ENCODE results near the gene ARHGDIA. TPM values are rescaled to one million over a fixed set of nuclear protein-coding genes. Genes with fewer than 3 reads are reported as not detected.

The ARHGDIA gene
- total and polyA plus RNA-seq, 4 donors: 163 to 422 (median 307) TPM

DNA sequence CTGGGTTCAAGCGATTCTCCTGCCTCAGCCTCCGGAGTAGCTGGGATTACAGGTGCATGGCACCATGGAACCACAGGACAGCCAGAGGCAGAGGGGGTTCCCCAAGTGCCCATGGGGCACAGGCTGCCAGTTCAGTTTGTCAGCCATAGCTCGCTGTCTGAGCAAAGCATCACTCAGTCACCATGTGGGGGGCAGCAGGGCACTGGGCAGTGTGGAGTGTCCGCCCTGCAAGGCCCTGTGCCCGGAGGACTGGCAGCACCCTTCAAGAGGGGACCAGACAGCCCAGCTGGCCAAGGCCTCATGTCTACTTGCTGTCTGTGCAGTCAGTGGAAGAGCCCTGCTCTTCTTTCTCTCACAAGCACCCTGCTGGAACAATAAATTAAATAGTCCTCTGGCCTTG is 13.8 kb upstream of the ARHGDIA start:
- Histone ChIP-seq H3K4me3 (ENCODE audit: low read length in 2 of 2) (no peak overlapping the region), H3K27me3 (ENCODE audit: control insufficient read depth in 1 of 2, insufficient read depth in 2 of 2, low read length in 1 of 2) (no peaks in the 10 kb centered on the region), H3K4me1 (ENCODE audit: control insufficient read depth in 1 of 2, insufficient read depth in 2 of 2, low read length in 2 of 2) (no peaks in the 10 kb centered on the region), H3K9me3 (ENCODE audit: control insufficient read depth, low read length) (no peaks in the 10 kb centered on the region), H3K27ac (ENCODE audit: low read depth in 1 of 2, low read length in 2 of 2) (peak overlapping the region in 1 of 2 donors; percentile 26), H3K36me3 (ENCODE audit: control insufficient read depth in 1 of 2, insufficient read depth in 2 of 2, low read length in 1 of 2) (peaks cover 0 to 7% of the 10 kb centered on the region in 2 donors)
- ATAC-seq (ENCODE audit: low FRiP score) (no peak), DNase-seq (peak in 1 of 2 donors; percentile 68)
- WGBS, 2 donors: 83% methylated on average over 5 of the region's 5 CpGs
- intact Hi-C loops (cut with DNase I): no loop called here

DNA sequence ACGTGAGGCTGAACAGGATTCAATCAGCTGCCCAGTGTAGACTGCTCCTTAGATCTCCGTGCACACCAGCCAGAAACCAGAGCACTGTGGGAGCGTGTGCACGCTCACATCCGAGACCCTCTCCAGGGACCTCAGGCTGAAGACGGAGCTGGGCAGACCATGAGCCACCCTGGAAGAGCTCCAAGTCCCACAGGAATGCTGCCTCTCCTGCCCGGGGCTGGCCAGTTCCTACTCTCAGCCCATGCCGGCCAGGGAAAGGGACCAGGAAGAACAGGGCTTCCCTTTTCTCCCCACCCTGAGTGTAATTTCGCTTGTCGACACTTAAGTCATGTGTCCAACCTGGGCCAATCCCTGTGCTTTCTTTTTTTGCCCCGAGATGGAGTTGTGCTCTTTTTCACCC is 13.4 kb upstream of the ARHGDIA start:
- no peak overlapping the region for H3K27ac ChIP-seq (ENCODE audit: low read depth in 1 of 2, low read length in 2 of 2)
- no peaks in the 10 kb centered on the region for H3K4me1 ChIP-seq (ENCODE audit: control insufficient read depth in 1 of 2, insufficient read depth in 2 of 2, low read length in 2 of 2)
- DNase-seq (peak in 1 of 2 donors; percentile 77), ATAC-seq (ENCODE audit: low FRiP score) (peak; percentile 47)
- no peaks in the 10 kb centered on the region for H3K27me3 ChIP-seq (ENCODE audit: control insufficient read depth in 1 of 2, insufficient read depth in 2 of 2, low read length in 1 of 2)
- 7 to 10% methylated on average over 11 of the region's 11 CpGs for WGBS, 2 donors
- no peak overlapping the region for H3K4me3 ChIP-seq (ENCODE audit: low read length in 2 of 2)
- peaks cover 0 to 7% of the 10 kb centered on the region in 2 donors for H3K36me3 ChIP-seq (ENCODE audit: control insufficient read depth in 1 of 2, insufficient read depth in 2 of 2, low read length in 1 of 2)
- intact Hi-C loops (cut with DNase I): no loop called here
- no peaks in the 10 kb centered on the region for H3K9me3 ChIP-seq (ENCODE audit: control insufficient read depth, low read length)

DNA sequence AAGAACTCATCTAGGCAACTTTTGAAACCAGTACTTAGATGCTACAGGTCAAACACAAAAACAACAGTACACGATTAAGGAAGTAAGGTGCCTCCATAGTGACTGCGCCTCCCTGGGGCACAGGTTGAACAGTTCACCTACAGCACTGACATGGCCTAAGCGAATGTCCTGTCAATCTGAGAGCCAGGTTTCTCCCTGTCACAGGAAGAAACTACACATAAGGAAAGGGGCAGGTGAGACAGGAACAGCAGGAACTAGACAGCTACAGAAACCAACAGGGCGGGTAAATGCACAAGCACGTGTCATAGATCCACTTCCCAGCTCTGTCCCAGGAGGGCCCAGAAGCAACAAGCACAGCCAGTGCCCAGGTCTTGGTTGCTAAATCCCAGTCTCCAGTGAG is 8.0 kb upstream of the ARHGDIA start:
- WGBS, 2 donors: 90% methylated on average over 5 of the region's 5 CpGs
- DNase-seq (no peak), ATAC-seq (ENCODE audit: low FRiP score) (no peak)
- Histone ChIP-seq H3K27me3 (ENCODE audit: control insufficient read depth in 1 of 2, insufficient read depth in 2 of 2, low read length in 1 of 2) (no peaks in the 10 kb centered on the region), H3K4me3 (ENCODE audit: low read length in 2 of 2) (no peak overlapping the region), H3K27ac (ENCODE audit: low read depth in 1 of 2, low read length in 2 of 2) (no peak overlapping the region), H3K9me3 (ENCODE audit: control insufficient read depth, low read length) (no peaks in the 10 kb centered on the region), H3K4me1 (ENCODE audit: control insufficient read depth in 1 of 2, insufficient read depth in 2 of 2, low read length in 2 of 2) (no peaks in the 10 kb centered on the region), H3K36me3 (ENCODE audit: control insufficient read depth in 1 of 2, insufficient read depth in 2 of 2, low read length in 1 of 2) (peaks cover 0 to 2% of the 10 kb centered on the region in 2 donors)
- intact Hi-C loops (cut with DNase I): no loop called here

DNA sequence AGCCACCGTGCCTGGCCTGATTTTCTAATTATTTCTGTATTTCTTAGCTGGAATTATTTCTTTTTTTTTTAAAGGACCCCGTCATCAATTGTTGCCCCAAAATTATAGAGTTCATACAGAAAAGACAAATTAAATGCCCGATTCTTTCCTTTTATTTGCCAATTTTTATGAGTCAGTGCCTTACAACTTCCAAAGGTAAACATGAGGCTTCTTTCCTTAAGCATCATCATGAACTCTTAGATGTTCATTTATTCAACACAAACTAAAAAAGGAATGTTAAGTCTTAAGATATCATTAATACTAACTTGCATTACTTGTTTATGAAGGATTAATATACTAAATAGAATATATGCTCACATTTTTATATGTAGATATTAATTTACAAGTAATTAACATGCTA is 7.2 kb upstream of the ARHGDIA start:
- intact Hi-C loops (cut with DNase I): no loop called here
- Histone ChIP-seq H3K36me3 (ENCODE audit: control insufficient read depth in 1 of 2, insufficient read depth in 2 of 2, low read length in 1 of 2) (peaks cover 0 to 2% of the 10 kb centered on the region in 2 donors), H3K27ac (ENCODE audit: low read depth in 1 of 2, low read length in 2 of 2) (no peak overlapping the region), H3K9me3 (ENCODE audit: control insufficient read depth, low read length) (no peaks in the 10 kb centered on the region), H3K27me3 (ENCODE audit: control insufficient read depth in 1 of 2, insufficient read depth in 2 of 2, low read length in 1 of 2) (no peaks in the 10 kb centered on the region), H3K4me3 (ENCODE audit: low read length in 2 of 2) (no peak overlapping the region), H3K4me1 (ENCODE audit: control insufficient read depth in 1 of 2, insufficient read depth in 2 of 2, low read length in 2 of 2) (no peaks in the 10 kb centered on the region)
- 87 to 88% methylated on average over 3 of the region's 3 CpGs for WGBS, 2 donors
- DNase-seq (no peak), ATAC-seq (ENCODE audit: low FRiP score) (no peak)

DNA sequence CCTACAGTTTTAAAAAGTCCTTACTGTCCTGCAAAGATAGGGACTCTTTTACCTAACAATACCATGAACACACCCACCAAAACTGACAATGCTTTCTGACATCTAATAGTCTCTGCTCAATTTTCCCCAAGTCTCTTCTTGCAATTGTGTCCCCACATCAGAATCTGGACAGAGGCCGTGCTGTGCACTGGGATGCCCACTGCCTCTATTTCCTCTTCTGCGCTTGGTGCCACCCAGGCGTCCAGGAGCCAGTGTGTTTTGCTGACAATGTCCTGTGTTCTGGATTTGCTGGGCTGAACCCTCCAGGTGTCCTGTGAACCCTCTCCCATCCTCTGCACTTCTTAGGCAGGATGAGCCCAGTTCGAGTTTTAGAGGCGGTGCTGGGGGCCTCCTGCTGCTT is 6.4 kb upstream of the ARHGDIA start:
- 95 to 98% methylated on average over 5 of the region's 5 CpGs for WGBS, 2 donors

DNA sequence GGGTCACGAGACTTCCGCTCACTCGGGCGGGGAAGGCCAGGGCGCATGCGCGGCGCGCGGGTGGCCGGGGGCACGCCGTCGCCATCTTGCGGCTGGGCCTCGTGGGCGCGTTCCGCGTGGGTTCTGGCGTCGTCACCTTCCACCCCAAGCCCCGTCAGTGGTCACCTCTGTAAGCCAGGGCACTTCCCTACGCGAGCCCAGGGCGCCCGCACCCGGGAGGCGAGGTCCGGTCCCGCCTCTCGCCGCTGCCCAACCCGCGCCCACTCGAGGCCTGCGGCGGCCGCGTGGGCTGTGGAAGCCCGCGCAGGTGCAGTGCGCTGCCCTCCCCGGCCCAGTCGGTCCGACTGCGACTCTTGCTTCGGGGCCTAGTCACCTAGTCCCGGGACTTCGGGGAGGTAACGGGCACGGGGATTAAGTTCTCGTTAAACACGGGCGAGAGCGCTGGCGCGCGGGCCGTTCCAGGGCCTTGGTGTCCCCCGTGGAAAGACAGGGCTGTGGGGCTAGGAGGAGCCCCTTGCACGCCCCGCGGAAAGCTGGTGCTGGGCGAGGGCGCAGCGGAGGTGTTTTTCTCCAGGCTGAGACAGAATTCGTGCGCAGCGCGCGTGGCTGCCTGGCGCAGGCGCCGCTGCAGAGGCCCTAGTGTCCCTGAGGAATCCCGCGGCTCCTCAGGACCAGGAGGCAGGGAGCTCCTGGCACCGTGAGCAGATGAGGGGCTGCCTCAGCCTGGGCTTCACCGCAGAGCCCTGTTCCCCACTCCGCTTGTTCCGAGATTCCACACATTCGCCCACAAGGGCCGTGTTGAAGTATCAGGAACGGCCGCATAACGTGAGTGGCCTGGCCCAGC is 472 bp upstream of the ARHGDIA start:
- intact Hi-C loops (cut with DNase I): no loop called here

More for the DNA sequence above, 6.4 kb upstream of the ARHGDIA start:
- Histone ChIP-seq H3K9me3 (ENCODE audit: control insufficient read depth, low read length) (no peaks in the 10 kb centered on the region), H3K4me1 (ENCODE audit: control insufficient read depth in 1 of 2, insufficient read depth in 2 of 2, low read length in 2 of 2) (no peaks in the 10 kb centered on the region), H3K36me3 (ENCODE audit: control insufficient read depth in 1 of 2, insufficient read depth in 2 of 2, low read length in 1 of 2) (peaks cover 0 to 2% of the 10 kb centered on the region in 2 donors), H3K4me3 (ENCODE audit: low read length in 2 of 2) (no peak overlapping the region), H3K27me3 (ENCODE audit: control insufficient read depth in 1 of 2, insufficient read depth in 2 of 2, low read length in 1 of 2) (no peaks in the 10 kb centered on the region), H3K27ac (ENCODE audit: low read depth in 1 of 2, low read length in 2 of 2) (no peak overlapping the region)
- DNase-seq: no peak
- intact Hi-C loops (cut with DNase I): no loop called here
- ATAC-seq (ENCODE audit: low FRiP score): no peak

DNA sequence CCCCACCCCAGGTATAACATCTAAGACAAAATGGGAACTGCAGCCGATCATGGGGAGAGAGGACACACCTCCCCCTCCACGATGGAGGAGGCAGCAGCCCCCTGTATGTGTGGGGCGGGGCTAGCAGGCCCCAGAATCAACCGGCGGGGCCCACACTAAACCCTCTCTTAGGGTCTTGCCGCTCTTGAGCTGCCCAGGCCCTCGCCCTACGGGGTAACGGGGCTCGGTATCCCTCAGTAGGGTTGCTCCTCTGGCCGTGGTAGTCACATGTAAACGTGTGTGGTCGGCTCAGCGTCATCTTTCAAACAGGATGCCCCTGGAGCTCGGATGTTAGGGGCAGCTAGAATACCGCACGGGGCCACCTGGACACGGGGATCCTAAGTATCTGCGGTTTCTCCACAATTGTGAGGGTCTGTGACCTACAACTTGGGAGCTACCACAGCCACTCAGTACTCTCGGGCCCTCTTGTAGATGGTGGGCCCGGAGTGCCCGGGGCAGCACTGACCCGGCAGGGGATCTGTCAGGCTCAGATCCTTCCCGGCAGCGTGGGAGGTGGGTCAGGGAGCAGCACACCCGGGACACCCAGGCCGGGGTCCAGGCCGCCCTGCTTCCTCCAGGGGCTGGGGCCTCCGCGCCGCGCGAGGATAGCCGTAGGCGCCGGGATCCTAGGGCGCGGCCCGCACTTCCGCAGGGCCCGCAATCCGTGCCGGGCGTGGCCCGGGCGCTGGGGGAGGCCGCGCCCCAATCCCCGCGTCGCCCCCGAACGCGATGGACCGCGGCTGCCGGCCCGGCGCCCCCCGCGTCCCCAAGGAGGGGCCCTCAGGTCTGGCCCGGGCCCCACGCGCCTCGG is 781 bp downstream of the ARHGDIA start:
- H3K36me3 ChIP-seq (ENCODE audit: control insufficient read depth in 1 of 2, insufficient read depth in 2 of 2, low read length in 1 of 2): peaks cover 0 to 3% of the 10 kb centered on the region in 2 donors
- no peaks in the 10 kb centered on the region for H3K9me3 ChIP-seq (ENCODE audit: control insufficient read depth, low read length)
- peak overlapping the region; percentile 88 to 91 for H3K4me3 ChIP-seq (ENCODE audit: low read length in 2 of 2)
- H3K4me1 ChIP-seq (ENCODE audit: control insufficient read depth in 1 of 2, insufficient read depth in 2 of 2, low read length in 2 of 2): no peaks in the 10 kb centered on the region
- 1% methylated on average over 54 to 65 of the region's 65 CpGs for WGBS, 2 donors
- intact Hi-C loops (cut with DNase I): no loop called here
- peaks cover 0 to 13% of the 10 kb centered on the region in 2 donors for H3K27me3 ChIP-seq (ENCODE audit: control insufficient read depth in 1 of 2, insufficient read depth in 2 of 2, low read length in 1 of 2)
- ATAC-seq (ENCODE audit: low FRiP score) (no peak), DNase-seq (peak; percentile 64 to 83)
- H3K27ac ChIP-seq (ENCODE audit: low read depth in 1 of 2, low read length in 2 of 2): peak overlapping the region; percentile 81 to 96

More for the DNA sequence above, 472 bp upstream of the ARHGDIA start:
- Histone ChIP-seq H3K4me1 (ENCODE audit: control insufficient read depth in 1 of 2, insufficient read depth in 2 of 2, low read length in 2 of 2) (no peaks in the 10 kb centered on the region), H3K9me3 (ENCODE audit: control insufficient read depth, low read length) (no peaks in the 10 kb centered on the region), H3K27ac (ENCODE audit: low read depth in 1 of 2, low read length in 2 of 2) (peak overlapping the region; percentile 58 to 73), H3K36me3 (ENCODE audit: control insufficient read depth in 1 of 2, insufficient read depth in 2 of 2, low read length in 1 of 2) (peaks cover 0 to 3% of the 10 kb centered on the region in 2 donors), H3K27me3 (ENCODE audit: control insufficient read depth in 1 of 2, insufficient read depth in 2 of 2, low read length in 1 of 2) (peaks cover 0 to 13% of the 10 kb centered on the region in 2 donors), H3K4me3 (ENCODE audit: low read length in 2 of 2) (peak overlapping the region; percentile 36 to 43)
- DNase-seq (peak; percentile 97 to 99), ATAC-seq (ENCODE audit: low FRiP score) (peak; percentile 80)
- WGBS, 2 donors: 0% methylated on average over 83 to 86 of the region's 86 CpGs

DNA sequence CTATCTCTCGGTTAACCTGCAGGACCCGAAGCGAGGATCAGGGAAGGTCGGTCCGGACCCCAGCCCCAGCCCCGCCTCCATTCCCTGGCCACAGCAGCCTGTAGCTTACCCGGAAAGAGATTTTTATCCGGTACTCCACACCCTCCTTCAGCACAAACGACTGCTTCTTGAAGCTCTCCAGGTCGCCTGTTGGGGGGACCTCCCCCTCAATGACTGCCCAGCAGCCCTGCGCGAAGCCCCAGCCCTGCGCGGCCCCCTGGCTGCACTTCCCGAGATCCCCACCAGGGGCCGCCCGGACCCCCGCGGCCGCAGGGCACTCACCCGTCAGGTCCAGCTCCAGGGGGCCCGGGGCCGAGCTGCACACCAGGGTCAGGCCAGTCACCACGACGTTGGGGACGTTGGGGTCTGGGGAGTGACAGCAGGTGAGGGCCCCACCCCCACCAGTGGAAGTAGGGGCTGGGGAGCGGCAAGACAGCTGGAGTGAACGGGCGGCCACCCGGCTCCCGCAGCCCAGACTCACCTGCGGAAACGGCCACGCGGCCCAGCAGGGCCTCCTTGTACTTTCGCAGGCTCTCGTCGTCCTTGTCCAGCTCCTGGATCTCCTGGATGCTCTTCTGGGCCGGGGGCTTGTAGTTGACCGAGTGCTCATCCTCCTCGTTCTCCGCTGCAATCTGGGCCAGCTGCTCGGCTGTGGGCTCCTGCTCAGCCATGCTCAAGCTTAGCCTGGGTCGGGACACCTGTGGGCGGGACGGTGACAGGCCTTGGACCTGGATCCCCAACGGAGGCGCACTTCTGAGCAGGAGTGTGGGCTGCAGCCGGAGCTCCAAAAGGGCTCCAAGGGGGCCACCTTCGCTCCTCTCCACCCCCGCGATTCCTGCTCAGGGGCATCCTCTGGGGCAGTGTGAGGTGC is 1.7 kb downstream of the ARHGDIA start:
- Histone ChIP-seq H3K27ac (ENCODE audit: low read depth in 1 of 2, low read length in 2 of 2) (peak overlapping the region in 1 of 2 donors; percentile 81), H3K9me3 (ENCODE audit: control insufficient read depth, low read length) (no peaks in the 10 kb centered on the region), H3K36me3 (ENCODE audit: control insufficient read depth in 1 of 2, insufficient read depth in 2 of 2, low read length in 1 of 2) (peaks cover 0 to 3% of the 10 kb centered on the region in 2 donors), H3K4me3 (ENCODE audit: low read length in 2 of 2) (peak overlapping the region in 1 of 2 donors; percentile 91), H3K4me1 (ENCODE audit: control insufficient read depth in 1 of 2, insufficient read depth in 2 of 2, low read length in 2 of 2) (no peaks in the 10 kb centered on the region), H3K27me3 (ENCODE audit: control insufficient read depth in 1 of 2, insufficient read depth in 2 of 2, low read length in 1 of 2) (peaks cover 0 to 13% of the 10 kb centered on the region in 2 donors)
- peak; percentile 60 to 87 for DNase-seq
- intact Hi-C loops (cut with DNase I): no loop called here
- WGBS, 2 donors: 28 to 30% methylated on average over 51 to 52 of the region's 52 CpGs
- peak; percentile 56 for ATAC-seq (ENCODE audit: low FRiP score)

Data from aorta (tissue), 5 donors.